H9 (cell line): Measurements from ENCODE around the gene SF3A2. TPM values are rescaled to one million over a fixed set of nuclear protein-coding genes. Genes with fewer than 3 reads are reported as not detected.

Experiments
- DNase-seq: peaks from one replicate; pipeline ENCODE4 v3.0.0-alpha.2; 2017
- H2AFZ ChIP-seq: one replicate; pipeline ENCODE4 v1.6.1; 2013; ENCODE audit warnings: mild to moderate bottlenecking, low read length, control low read depth, moderate library complexity
- H2AK5ac ChIP-seq: 2 replicates; pipeline ENCODE4 v1.6.1; 2013; ENCODE audit warnings: low read length, control low read depth, mixed read lengths; ENCODE audit not compliant: insufficient read length
- H2BK120ac ChIP-seq: one replicate; pipeline ENCODE4 v1.6.1; 2013; ENCODE audit warnings: low read depth, mild to moderate bottlenecking, low read length, control low read depth, inconsistent platforms; ENCODE audit not compliant: poor library complexity, severe bottlenecking
- H2BK12ac ChIP-seq: 2 replicates; pipeline ENCODE4 v1.6.1; 2013; ENCODE audit warnings: low read length, control low read depth, mixed read lengths, low read depth; ENCODE audit not compliant: insufficient read length
- H2BK15ac ChIP-seq: 2 replicates; pipeline ENCODE4 v1.6.1; 2013; ENCODE audit warnings: low read depth, low read length, control low read depth
- H2BK20ac ChIP-seq: one replicate; pipeline ENCODE4 v1.6.1; 2013; ENCODE audit warnings: low read depth, mild to moderate bottlenecking, low read length, control low read depth, inconsistent platforms; ENCODE audit not compliant: poor library complexity, severe bottlenecking
- H2BK5ac ChIP-seq: 2 replicates; pipeline ENCODE4 v1.6.1; 2013; ENCODE audit warnings: low read length, control low read depth, mixed read lengths; ENCODE audit not compliant: insufficient read length
- H3K14ac ChIP-seq: 2 replicates; pipeline ENCODE4 v1.6.1; 2013; ENCODE audit warnings: low read length, control low read depth; ENCODE audit not compliant: insufficient read depth
- H3K18ac ChIP-seq: 2 replicates; pipeline ENCODE4 v1.6.1; 2013; ENCODE audit warnings: low read depth, mild to moderate bottlenecking, mixed read lengths, low read length, control low read depth; ENCODE audit not compliant: insufficient read length
- H3K23ac ChIP-seq: 2 replicates; pipeline ENCODE4 v1.6.1; 2013; ENCODE audit warnings: low read length, control low read depth, mixed read lengths, low read depth; ENCODE audit not compliant: insufficient read length
- H3K23me2 ChIP-seq: 2 replicates; pipeline ENCODE4 v1.6.1; 2013; ENCODE audit warnings: low read depth, mild to moderate bottlenecking, mixed read lengths, low read length, control low read depth; ENCODE audit not compliant: insufficient read length, poor library complexity, severe bottlenecking
- H3K27ac ChIP-seq: 2 replicates; pipeline ENCODE4 v1.5.1; 2013; ENCODE audit warnings: low read length, control low read depth, mixed read lengths, low read depth; ENCODE audit not compliant: insufficient read length
- H3K27me3 ChIP-seq: 2 replicates; pipeline ENCODE4 v1.6.1; 2013; ENCODE audit warnings: low read length, control low read depth, inconsistent platforms; ENCODE audit not compliant: insufficient read depth
- H3K4ac ChIP-seq: 2 replicates; pipeline ENCODE4 v1.6.1; 2013; ENCODE audit warnings: low read depth, mild to moderate bottlenecking, control low read depth, inconsistent platforms, low read length, moderate library complexity
- H3K4me1 ChIP-seq: 2 replicates; pipeline ENCODE4 v1.6.1; 2013; ENCODE audit warnings: low read length, control low read depth, inconsistent platforms; ENCODE audit not compliant: insufficient read depth
- H3K4me2 ChIP-seq: 2 replicates; pipeline ENCODE4 v1.6.1; 2013; ENCODE audit warnings: low read length, control low read depth, mixed read lengths; ENCODE audit not compliant: insufficient read length, insufficient read depth
- H3K56ac ChIP-seq: 2 replicates; pipeline ENCODE4 v1.6.1; 2013; ENCODE audit warnings: low read depth, mild to moderate bottlenecking, mixed read lengths, low read length, control low read depth; ENCODE audit not compliant: insufficient read length
- H3K79me1 ChIP-seq: 2 replicates; pipeline ENCODE4 v1.6.1; 2013; ENCODE audit warnings: low read depth, mild to moderate bottlenecking, moderate library complexity, low read length, control low read depth, inconsistent platforms; ENCODE audit not compliant: insufficient read depth, poor library complexity, severe bottlenecking
- H3K79me2 ChIP-seq: 2 replicates; pipeline ENCODE4 v1.6.1; 2013; ENCODE audit warnings: low read length, control low read depth, inconsistent platforms; ENCODE audit not compliant: insufficient read depth
- H3K9ac ChIP-seq: 2 replicates; pipeline ENCODE4 v1.6.1; 2013; ENCODE audit warnings: low read length, control low read depth, mixed read lengths; ENCODE audit not compliant: insufficient read length; ENCODE audit errors: extremely low read depth
- H3K9me3 ChIP-seq: one replicate; pipeline ENCODE4 v1.6.1; 2013; ENCODE audit warnings: low read depth, low read length, inconsistent platforms; ENCODE audit not compliant: control insufficient read depth
- H3T11ph ChIP-seq: one replicate; pipeline ENCODE4 v1.6.1; 2013; ENCODE audit warnings: mild to moderate bottlenecking, low read length, control low read depth, inconsistent platforms
- H4K20me1 ChIP-seq: one replicate; pipeline ENCODE4 v1.6.1; 2013; ENCODE audit not compliant: control insufficient read depth, insufficient read length, insufficient read depth
- H4K5ac ChIP-seq: 2 replicates; pipeline ENCODE4 v1.6.1; 2013; ENCODE audit warnings: low read depth, mild to moderate bottlenecking, mixed read lengths, low read length, control low read depth; ENCODE audit not compliant: insufficient read length
- H4K8ac ChIP-seq: replicated peaks from 2 replicates; pipeline ENCODE4 v1.6.1; 2013; ENCODE audit warnings: low read length, control low read depth, mixed read lengths, low read depth; ENCODE audit not compliant: insufficient read length
- H4K91ac ChIP-seq: 2 replicates; pipeline ENCODE4 v1.6.1; 2013; ENCODE audit warnings: low read depth, mild to moderate bottlenecking, moderate library complexity, mixed read lengths, low read length, control low read depth; ENCODE audit not compliant: insufficient read length
- H3K27ac Mint-ChIP-seq, 3 experiments: 2 replicates in 2 of 3; 3 replicates in 1 of 3; pipeline ENCODE4 v1.8.0; 2020 to 2021; ENCODE audit warnings: mixed read lengths in 3 of 3, mild to moderate bottlenecking in 1 of 3, moderate library complexity in 1 of 3
- H3K27me3 Mint-ChIP-seq: 2 replicates; pipeline ENCODE4 v1.8.0; 2021; ENCODE audit warnings: low read depth, mild to moderate bottlenecking, moderate library complexity, mixed read lengths
- H3K36me3 Mint-ChIP-seq, 3 experiments: 2 replicates in 2 of 3; 3 replicates in 1 of 3; pipeline ENCODE4 v1.8.0; 2020 to 2021; ENCODE audit warnings: low read depth in 3 of 3, mixed read lengths in 3 of 3; ENCODE audit not compliant: insufficient read depth in 1 of 3
- H3K4me1 Mint-ChIP-seq, 2 experiments: 2 replicates each; pipeline ENCODE4 v1.8.0; 2020; ENCODE audit warnings: mixed read lengths in 2 of 2
- H3K4me3 Mint-ChIP-seq, 2 experiments: 2 replicates in 1 of 2; 3 replicates in 1 of 2; pipeline ENCODE4 v1.8.0; 2020 to 2021; ENCODE audit warnings: mild to moderate bottlenecking in 2 of 2, mixed read lengths in 2 of 2, moderate library complexity in 1 of 2
- H3K9me3 Mint-ChIP-seq, 2 experiments: 2 replicates in 1 of 2; 3 replicates in 1 of 2; pipeline ENCODE4 v1.8.0; 2020; ENCODE audit warnings: mild to moderate bottlenecking in 2 of 2, mixed read lengths in 2 of 2, moderate library complexity in 1 of 2
- WGBS: extraction: QIAGEN DNeasy Blood & Tissue Kit; methylation state at CpG from one replicate; pipeline ENCODE4 v1.1.7; 2013; ENCODE audit warnings: missing lambda C conversion rate, low lambda C conversion rate, mixed read lengths; ENCODE audit not compliant: insufficient read length; ENCODE audit errors: extremely low coverage; 5-methylcytosine and 5-hydroxymethylcytosine counted together
- total RNA-seq: library from RNA; stranded (reverse); gene quantifications from 2 replicates; pipeline ENCODE4 v1.2.1, GENCODE V29; 2021
- TF ChIP-seq, protein P1 (sequence below): fragments of 200-600 bp; sonication (generic); conservative IDR thresholded peaks from 3 replicates; pipeline ENCODE4 v1.8.0; 2021; ENCODE audit warnings: antibody characterized with exemption, mild to moderate bottlenecking

The SF3A2 gene
- total RNA-seq, 1 experiment from 2014 or later = 166 TPM

DNA sequence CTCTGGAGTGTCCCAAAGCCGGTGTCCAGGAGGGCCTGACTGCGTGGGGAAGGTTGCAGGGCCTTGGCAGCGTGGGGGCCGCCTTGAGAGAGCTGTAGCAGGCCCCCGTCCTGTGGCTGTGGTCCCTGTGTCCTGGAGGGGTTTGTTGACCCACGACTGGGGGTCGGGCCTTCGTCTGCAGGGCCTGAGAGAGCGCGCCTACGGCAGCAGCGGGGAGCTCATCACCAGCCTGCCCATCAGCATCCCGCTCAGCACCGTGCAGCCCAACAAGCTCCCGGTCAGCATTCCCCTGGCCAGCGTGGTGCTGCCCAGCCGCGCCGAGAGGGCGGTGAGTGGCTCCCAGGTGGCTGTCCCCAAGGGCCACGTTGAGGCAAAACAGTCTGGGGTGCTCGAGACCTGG lies 19.0 kb upstream of the SF3A2 start:
- H4K8ac ChIP-seq = no peak overlapping the region
- no peak overlapping the region for H4K91ac ChIP-seq
- Mint-ChIP-seq H3K4me3 (no peak overlapping the region), H3K27ac (no peak overlapping the region), H3K27me3 (no peaks in the 10 kb centered on the region; the same call in 1 of the 2 replicates), H3K36me3 (peaks cover 20 to 64% (median 57%) of the 10 kb centered on the region in 3 experiments; a peak in 6 of 7 replicates), H3K9me3 (no peaks in the 10 kb centered on the region), H3K4me1 (no peaks in the 10 kb centered on the region)
- H2BK5ac ChIP-seq = no peak overlapping the region
- no peak overlapping the region for H2BK15ac ChIP-seq
- no peak overlapping the region for H3T11ph ChIP-seq
- no peak overlapping the region for H2AFZ ChIP-seq
- H3K27ac ChIP-seq = no peak overlapping the region
- no peak overlapping the region for H3K18ac ChIP-seq
- H2AK5ac ChIP-seq = no peak overlapping the region
- H3K56ac ChIP-seq = no peak overlapping the region
- no peaks in the 10 kb centered on the region for H3K79me1 ChIP-seq
- TF ChIP-seq, protein P1, sequence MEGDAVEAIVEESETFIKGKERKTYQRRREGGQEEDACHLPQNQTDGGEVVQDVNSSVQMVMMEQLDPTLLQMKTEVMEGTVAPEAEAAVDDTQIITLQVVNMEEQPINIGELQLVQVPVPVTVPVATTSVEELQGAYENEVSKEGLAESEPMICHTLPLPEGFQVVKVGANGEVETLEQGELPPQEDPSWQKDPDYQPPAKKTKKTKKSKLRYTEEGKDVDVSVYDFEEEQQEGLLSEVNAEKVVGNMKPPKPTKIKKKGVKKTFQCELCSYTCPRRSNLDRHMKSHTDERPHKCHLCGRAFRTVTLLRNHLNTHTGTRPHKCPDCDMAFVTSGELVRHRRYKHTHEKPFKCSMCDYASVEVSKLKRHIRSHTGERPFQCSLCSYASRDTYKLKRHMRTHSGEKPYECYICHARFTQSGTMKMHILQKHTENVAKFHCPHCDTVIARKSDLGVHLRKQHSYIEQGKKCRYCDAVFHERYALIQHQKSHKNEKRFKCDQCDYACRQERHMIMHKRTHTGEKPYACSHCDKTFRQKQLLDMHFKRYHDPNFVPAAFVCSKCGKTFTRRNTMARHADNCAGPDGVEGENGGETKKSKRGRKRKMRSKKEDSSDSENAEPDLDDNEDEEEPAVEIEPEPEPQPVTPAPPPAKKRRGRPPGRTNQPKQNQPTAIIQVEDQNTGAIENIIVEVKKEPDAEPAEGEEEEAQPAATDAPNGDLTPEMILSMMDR = no peak
- no peaks in the 10 kb centered on the region for H3K4me1 ChIP-seq
- no peaks in the 10 kb centered on the region for H3K9me3 ChIP-seq
- H3K23ac ChIP-seq = no peak overlapping the region
- no peak overlapping the region for H2BK120ac ChIP-seq
- no peaks in the 10 kb centered on the region for H3K79me2 ChIP-seq
- no peak overlapping the region for H3K4me2 ChIP-seq
- H2BK12ac ChIP-seq = no peak overlapping the region
- no peak overlapping the region for H4K5ac ChIP-seq
- no peak overlapping the region for H3K9ac ChIP-seq
- no peak overlapping the region for H2BK20ac ChIP-seq
- no peak overlapping the region for H3K4ac ChIP-seq
- H3K27me3 ChIP-seq = no peaks in the 10 kb centered on the region
- no peak overlapping the region for H3K14ac ChIP-seq
- no CpG with 5 or more reads among the region's 22 CpGs for WGBS
- DNase-seq = no peak
- H3K23me2 ChIP-seq = no peaks in the 10 kb centered on the region
- H4K20me1 ChIP-seq = no peaks in the 10 kb centered on the region
